ENCODE measurements around the gene PLCB4.

Gene PLCB4

GRCh38 chr20:9286501-9287461 lies 217.9 kb downstream of the PLCB4 start:
- DNase-seq: no peak

GRCh38 chr20:9287826-9288225 lies 218.9 kb downstream of the PLCB4 start:
- no peak for DNase-seq

- no peak for DNase-seq
Observed at GRCh38 chr20:9290331-9290730, 221.4 kb downstream of the PLCB4 start.

- no peak for DNase-seq
Observed at GRCh38 chr20:9293145-9293544, 224.3 kb downstream of the PLCB4 start.

GRCh38 chr20:9294041-9294440 lies 225.2 kb downstream of the PLCB4 start:
- no peak for DNase-seq

GRCh38 chr20:9298906-9299305 lies 230.0 kb downstream of the PLCB4 start:
- DNase-seq: no peak

- DNase-seq: no peak
Observed at GRCh38 chr20:9300080-9300479, 231.2 kb downstream of the PLCB4 start.

- DNase-seq: no peak
Observed at GRCh38 chr20:9300534-9300933, 231.6 kb downstream of the PLCB4 start.

- DNase-seq: peak in 1 of 2 experiments; percentile 67
Observed at GRCh38 chr20:9301129-9302090, 232.5 kb downstream of the PLCB4 start.

- peak in 1 of 2 experiments; percentile 47 for DNase-seq
Observed at GRCh38 chr20:9302091-9302462, 233.2 kb downstream of the PLCB4 start.

GRCh38 chr20:9306521-9306920 lies 237.6 kb downstream of the PLCB4 start:
- peak in 1 of 2 experiments; percentile 3 for DNase-seq

GRCh38 chr20:9308056-9308455 lies 239.2 kb downstream of the PLCB4 start:
- DNase-seq: no peak

GRCh38 chr20:9311132-9311531 lies 242.2 kb downstream of the PLCB4 start:
- no peak for DNase-seq

- DNase-seq: no peak
Observed at GRCh38 chr20:9319687-9320384, 250.9 kb downstream of the PLCB4 start.

- no peak for DNase-seq
Observed at GRCh38 chr20:9321007-9321406, 252.1 kb downstream of the PLCB4 start.

- DNase-seq: no peak
Observed at GRCh38 chr20:9322661-9323060, 253.8 kb downstream of the PLCB4 start.

GRCh38 chr20:9323622-9324021 lies 254.7 kb downstream of the PLCB4 start:
- no peak for DNase-seq

- no peak for DNase-seq
Observed at GRCh38 chr20:9329355-9330101, 260.6 kb downstream of the PLCB4 start.

GRCh38 chr20:9330151-9330550 lies 261.3 kb downstream of the PLCB4 start:
- no peak for DNase-seq

GRCh38 chr20:9331707-9332435 lies 263.0 kb downstream of the PLCB4 start:
- DNase-seq: no peak

- DNase-seq: no peak
Observed at GRCh38 chr20:9332791-9333479, 264.0 kb downstream of the PLCB4 start.

All from NCI-H446 (cell line).